NCI-H187 treated with DMSO at 0.1 percent for 48 hours (cell line): ENCODE results near the gene PLCL2.

ENCODE experiments used
- DNase-seq: peaks from one replicate; lab custom pipeline; 2025; lab: John Stamatoyannopoulos, UW

PLCL2 gene

GRCh38 chr3:16893618-16894200, 9.0 kb downstream of the PLCL2 start:
- DNase-seq, result no peak

GRCh38 chr3:16896094-16896627, 11.4 kb downstream of the PLCL2 start:
- no peak for DNase-seq

- DNase-seq, result no peak
These were observed 12.1 kb downstream of the PLCL2 start for GRCh38 chr3:16896820-16897219.

- no peak for DNase-seq
These were observed 12.6 kb downstream of the PLCL2 start for GRCh38 chr3:16897254-16897926.

- no peak for DNase-seq
These were observed 14.0 kb downstream of the PLCL2 start for GRCh38 chr3:16898595-16899395.

GRCh38 chr3:16899919-16900318, 15.2 kb downstream of the PLCL2 start:
- no peak for DNase-seq

GRCh38 chr3:16900779-16901440, 16.2 kb downstream of the PLCL2 start:
- no peak for DNase-seq

GRCh38 chr3:16904423-16905417, 20.0 kb downstream of the PLCL2 start:
- no peak for DNase-seq

- DNase-seq, result no peak
These were observed 20.9 kb downstream of the PLCL2 start for GRCh38 chr3:16905704-16906103.

- DNase-seq, result no peak
These were observed 21.9 kb downstream of the PLCL2 start for GRCh38 chr3:16906682-16907081.

GRCh38 chr3:16907243-16907642, 22.5 kb downstream of the PLCL2 start:
- DNase-seq, result no peak

- no peak for DNase-seq
These were observed 23.5 kb downstream of the PLCL2 start for GRCh38 chr3:16908016-16908807.

GRCh38 chr3:16908896-16909295, 24.1 kb downstream of the PLCL2 start:
- no peak for DNase-seq

GRCh38 chr3:16909802-16910201, 25.0 kb downstream of the PLCL2 start:
- no peak for DNase-seq

GRCh38 chr3:16910207-16910606, 25.5 kb downstream of the PLCL2 start:
- DNase-seq, result no peak

- no peak for DNase-seq
These were observed 27.2 kb downstream of the PLCL2 start for GRCh38 chr3:16911916-16912315.

- no peak for DNase-seq
These were observed 27.9 kb downstream of the PLCL2 start for GRCh38 chr3:16912400-16913263.

- no peak for DNase-seq
These were observed 28.5 kb downstream of the PLCL2 start for GRCh38 chr3:16913264-16913580.

- DNase-seq, result no peak
These were observed 32.1 kb downstream of the PLCL2 start for GRCh38 chr3:16916840-16917239.
